Ovary (tissue), 3 donors: ENCODE results near the gene COMP.

ENCODE experiments used
- EP300 ChIP-seq: sonication (generic); formaldehyde crosslinking; IDR thresholded peaks from one replicate; pipeline ENCODE4 v1.6.1; 2017; ENCODE audit warnings: antibody characterized with exemption
- POLR2A ChIP-seq: fragments of 450-650 bp; IDR thresholded peaks from one replicate; pipeline ENCODE4 v1.6.1; 2017; ENCODE audit warnings: antibody characterized with exemption, mild to moderate bottlenecking, moderate library complexity
- TF ChIP-seq, protein P1 (sequence below), 3 donors: fragments of 450-650 bp in 2 of 3; fragments of 200-600 bp in 1 of 3; IDR thresholded peaks; one replicate each; pipeline versions ENCODE4 v1.5.1 to v1.8.0; 2016 to 2022; ENCODE audit warnings: antibody characterized with exemption in 3 of 3, mild to moderate bottlenecking in 1 of 3
- donor health status: DM: no; HTN: no; CAD: no.

DNA sequence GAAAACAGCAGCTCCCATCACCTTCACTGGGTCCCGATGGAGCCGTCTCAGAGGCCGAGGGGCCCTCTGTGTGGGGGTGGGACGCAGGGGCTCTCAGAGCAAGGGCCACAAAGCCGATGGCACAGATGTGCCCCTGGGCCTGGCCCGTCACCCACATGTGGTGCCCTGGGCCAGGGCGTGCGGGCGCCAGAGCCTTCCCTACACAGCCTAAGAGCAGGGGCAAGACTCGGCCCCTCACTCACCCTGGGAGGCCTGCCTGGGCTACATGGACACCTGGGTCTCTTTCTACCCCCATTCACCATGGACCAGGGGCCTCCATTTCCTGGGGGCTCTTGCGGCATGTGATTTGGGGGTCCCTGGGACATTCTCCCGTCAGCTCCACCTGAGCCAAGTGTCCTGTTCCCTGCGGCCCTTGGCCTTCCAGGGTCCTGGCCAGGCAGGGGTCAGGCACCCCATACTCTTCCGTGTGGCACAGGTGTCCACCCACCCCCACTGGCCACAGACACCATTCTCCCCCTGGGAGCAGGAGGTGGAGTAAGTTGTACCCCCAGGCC is 10.0 kb downstream of the COMP start:
- TF ChIP-seq, protein P1, sequence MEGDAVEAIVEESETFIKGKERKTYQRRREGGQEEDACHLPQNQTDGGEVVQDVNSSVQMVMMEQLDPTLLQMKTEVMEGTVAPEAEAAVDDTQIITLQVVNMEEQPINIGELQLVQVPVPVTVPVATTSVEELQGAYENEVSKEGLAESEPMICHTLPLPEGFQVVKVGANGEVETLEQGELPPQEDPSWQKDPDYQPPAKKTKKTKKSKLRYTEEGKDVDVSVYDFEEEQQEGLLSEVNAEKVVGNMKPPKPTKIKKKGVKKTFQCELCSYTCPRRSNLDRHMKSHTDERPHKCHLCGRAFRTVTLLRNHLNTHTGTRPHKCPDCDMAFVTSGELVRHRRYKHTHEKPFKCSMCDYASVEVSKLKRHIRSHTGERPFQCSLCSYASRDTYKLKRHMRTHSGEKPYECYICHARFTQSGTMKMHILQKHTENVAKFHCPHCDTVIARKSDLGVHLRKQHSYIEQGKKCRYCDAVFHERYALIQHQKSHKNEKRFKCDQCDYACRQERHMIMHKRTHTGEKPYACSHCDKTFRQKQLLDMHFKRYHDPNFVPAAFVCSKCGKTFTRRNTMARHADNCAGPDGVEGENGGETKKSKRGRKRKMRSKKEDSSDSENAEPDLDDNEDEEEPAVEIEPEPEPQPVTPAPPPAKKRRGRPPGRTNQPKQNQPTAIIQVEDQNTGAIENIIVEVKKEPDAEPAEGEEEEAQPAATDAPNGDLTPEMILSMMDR (IDR thresholded peaks at IDR 0.05), result no peak
- TF ChIP-seq EP300 (no peak), POLR2A (no peak)
